Stimulated activated naive CD4-positive, alpha-beta T cell (primary cell): ENCODE measurements around the gene CELSR2.
"Not testable (repeated sequence)": the region's sequence is repeated elsewhere in the genome, so short reads cannot be mapped to it uniquely, and the experiment has no call there.

Experiments
- DNase-seq, 6 experiments: peaks; one replicate each; lab custom pipeline; 2025; lab: John Stamatoyannopoulos, UW

Gene CELSR2

DNA sequence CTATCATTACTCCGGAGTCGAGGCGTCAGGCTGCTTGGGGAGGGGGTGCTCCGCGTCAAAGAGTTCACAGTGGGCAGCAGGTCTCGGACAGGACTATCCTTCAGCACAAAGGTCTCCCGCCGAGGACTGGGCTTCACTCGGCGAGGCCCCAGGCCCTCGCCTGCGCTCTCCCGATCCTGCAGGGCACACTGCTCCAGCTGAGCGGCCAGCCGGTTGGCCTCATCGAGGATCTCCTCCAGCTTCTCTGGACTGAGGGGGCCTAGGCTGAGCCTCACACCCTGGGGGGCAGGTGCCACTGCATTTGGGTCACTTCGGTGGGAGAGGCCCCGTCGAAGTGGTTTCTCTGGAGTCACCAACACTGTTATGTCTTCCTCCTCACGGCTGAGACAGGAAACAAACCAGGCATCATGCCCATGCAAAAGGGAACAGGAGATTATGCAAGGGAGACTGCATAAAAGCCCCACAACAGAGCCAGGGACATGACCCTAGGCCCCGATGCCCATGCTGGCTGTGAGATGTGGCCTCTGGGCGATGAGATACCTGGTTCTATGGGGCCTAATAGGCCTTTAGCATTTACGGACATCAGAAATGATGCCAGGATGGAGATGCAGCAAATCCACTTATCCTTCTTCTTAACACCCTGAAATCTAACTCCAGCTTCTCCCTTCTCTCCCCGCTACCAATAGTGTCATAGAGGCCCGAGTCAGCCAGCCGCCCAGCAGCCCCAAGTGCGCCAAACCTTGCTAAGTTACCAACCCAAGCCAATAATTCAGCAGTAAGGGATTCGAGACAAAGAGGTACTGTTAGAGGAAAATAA, 32.5 kb downstream of the CELSR2 start:
- DNase-seq, result no peak

DNA sequence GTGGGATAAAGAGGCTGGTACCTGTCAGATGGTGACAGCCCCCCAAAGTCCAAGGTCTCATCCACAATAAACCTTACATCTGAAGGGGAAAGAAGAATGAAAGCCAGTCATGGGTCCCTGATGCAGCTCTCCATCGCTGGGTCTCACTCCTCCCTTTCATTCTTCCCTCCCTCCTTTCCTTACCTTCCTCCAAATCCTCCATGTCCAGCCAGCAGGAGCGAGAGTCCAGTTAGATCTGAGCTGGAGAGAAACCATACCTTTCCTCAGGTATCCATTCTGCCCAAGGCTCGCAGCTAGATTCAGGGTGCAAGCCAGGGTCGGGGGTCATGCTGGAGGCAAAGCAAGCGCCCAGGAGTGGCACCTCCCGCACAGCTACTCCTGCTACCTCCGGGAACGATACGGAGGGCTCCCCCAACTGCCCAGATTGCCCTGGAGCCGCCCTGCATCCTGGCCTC, 33.2 kb downstream of the CELSR2 start:
- no peak for DNase-seq

DNA sequence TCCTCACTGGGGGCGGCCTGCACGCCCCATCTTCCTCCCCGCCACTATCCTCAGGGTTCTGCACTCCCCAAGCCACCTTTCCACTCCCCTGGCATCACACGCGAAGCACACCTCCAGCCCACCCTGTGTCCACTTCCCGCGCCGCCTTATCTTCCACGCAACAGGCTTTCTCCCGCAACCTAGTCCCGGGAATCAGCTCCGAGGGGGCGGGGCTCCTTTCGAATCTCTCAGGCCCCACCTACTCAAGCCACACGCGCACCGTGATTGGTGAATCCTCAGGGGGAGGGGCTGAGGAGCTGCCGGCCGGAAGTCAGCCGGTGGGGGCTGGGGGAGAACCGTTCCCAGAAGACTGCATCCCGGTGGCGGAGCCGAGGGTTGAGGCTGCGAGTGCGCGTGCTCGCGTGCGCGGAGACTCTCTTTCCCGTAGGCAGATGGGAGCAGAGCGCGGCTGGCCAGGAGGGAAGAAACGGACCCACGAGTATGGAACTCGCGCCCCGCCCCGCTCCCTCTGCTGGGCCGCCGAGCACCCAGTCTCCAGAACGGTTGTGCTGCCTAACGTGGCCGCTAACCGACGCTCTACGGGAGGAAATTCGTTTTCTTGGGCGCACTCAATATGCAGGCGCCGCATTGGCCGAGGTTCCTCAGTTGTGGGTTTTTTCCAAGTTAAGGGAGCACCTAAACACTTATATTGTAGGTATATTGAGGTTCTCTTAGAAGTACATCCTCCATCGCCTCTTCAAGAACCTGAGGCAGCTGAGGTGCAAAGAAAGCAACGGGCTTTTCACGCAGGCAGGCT, 33.8 kb downstream of the CELSR2 start, which contains the start of gene PSRC1:
TSS of gene PSRC1 (minus strand) at position 194 of the 796 bp plus-strand sequence.
- DNase-seq, result peak; percentile 80 to 90 (median 84)

DNA sequence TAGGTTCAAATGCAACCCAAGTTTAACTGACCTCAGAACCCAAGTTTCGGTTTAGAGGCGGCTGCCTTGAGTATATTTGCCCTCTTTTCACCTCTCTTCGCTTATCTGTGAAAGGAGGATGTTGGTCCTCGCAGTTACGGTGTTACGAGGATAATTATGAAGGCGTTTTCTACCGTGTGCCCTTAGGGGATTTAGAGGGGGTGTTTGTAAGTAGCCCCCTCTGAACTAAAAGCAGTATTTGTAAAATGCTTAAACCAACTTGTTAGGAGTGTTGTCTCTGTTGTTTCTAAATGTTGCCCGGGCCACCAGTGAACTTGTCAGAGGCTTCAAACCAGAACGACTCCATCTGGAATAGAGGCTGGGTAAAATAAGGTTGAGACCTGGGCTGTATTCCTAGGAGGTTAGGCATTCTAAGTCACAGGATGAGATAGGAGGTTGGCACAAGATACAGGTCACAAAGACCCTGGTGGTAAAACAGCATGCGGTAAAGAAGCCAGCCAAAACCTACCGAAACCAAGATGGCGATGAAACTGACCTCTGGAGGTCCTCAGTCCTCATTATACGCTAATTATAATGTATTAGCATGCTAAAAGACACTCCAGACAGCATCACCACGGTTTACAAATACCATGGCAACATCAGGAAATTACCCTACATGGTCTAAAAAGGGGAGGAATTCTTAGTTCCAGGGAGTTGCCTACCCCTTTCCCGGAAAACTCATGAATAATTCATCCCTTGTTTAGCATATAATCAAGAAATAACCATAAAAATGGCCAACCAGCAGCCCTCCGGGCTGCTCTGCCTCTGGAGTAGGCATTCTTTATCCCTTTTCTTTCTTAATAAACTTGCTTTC, 34.6 kb downstream of the CELSR2 start:
- no peak for DNase-seq

DNA sequence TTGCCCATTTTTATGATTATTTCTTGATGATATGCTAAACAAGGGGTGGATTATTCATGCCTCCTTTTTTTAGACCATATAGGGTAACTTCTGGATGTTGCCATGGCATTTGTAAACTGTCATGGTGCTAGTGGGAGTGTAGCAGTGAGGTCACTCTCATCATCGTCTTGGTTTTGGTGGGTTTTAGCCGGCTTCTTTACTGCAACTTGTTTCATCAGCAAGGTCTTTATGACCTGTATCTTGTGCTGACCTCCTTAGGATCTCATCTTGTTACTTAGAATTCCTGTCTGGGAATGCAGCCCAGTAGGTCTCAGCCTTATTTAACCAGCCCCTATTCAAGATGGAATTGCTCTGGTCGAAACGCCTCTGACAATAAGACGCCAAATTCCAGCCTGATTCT, 37.4 kb downstream of the CELSR2 start:
- not testable (repeated sequence) for DNase-seq

DNA sequence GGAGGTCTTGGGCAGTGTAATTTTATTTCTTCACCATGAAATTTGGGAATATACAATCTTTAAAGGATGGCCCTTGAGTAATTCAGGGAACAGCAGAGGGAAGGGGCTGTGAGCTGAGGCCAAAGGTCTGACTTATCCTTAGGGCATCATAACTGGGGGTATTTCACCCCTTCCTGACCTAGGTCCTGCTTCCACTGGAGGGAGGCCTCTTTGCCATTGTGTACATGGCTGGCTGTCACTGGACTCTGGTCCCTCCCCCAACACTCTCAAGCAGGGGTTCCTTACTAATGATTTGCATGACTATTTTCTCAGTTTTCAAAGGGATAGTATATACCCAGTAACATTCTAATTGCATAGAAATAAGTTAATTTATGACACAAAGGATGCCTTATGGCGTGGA, 40.8 kb downstream of the CELSR2 start:
- DNase-seq, result no peak

DNA sequence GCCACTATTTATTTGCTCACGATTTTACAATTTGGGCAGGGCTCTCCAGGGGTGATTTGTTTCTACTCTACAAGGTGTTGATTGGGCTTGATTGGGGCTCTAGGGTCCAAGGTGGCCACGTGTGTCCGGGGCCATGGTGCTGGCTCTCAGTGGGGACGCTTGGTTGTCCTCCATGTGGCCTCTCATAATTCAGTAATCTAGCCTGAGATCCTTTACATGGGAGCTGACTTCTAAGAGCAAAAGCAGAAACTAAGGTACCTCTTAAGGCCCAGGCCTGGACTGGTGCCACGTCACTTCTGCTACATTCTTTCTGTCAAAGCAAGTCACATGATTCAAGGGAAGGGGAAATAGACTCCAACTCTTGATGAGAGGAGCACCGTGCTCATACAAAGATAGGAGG, 41.7 kb downstream of the CELSR2 start:
- DNase-seq, result no peak

DNA sequence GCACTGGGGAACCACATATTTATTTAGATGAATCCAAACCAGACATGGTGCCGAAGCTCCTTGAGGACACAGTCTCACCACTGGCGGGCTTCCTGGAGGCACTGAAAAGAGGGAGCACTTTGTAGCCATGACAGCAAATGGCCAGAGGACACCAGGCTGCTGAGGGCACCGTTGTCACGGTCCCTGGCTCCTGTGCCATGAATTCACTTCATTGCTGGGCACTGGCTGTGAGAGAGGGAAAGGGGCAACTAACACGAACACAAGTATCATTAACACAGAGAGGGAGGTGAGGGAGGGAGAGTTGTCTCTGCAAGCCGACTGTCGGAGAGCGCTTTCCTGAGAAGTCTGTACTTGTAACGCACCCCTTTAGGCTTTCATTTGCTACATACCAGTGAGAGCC, 43.0 kb downstream of the CELSR2 start:
- DNase-seq, result no peak

DNA sequence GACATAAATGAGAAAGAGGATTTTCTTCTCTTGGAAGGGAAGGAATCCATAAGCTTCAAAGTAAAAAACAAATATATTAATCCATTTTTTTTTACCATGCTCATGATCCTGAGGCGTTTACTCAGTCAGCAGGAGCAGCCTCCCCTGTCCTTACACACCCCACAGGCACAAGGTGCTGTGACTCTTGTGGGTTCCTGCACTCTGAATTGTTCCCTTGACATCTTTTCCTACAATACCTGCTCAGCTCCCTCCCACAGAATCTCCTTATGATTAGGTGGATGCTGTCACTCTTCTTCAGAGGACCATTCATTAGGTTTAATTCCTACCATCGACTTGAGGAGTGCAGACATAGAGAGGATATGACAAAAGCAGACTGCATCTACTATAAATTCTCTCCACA, 43.7 kb downstream of the CELSR2 start:
- DNase-seq, result no peak

DNA sequence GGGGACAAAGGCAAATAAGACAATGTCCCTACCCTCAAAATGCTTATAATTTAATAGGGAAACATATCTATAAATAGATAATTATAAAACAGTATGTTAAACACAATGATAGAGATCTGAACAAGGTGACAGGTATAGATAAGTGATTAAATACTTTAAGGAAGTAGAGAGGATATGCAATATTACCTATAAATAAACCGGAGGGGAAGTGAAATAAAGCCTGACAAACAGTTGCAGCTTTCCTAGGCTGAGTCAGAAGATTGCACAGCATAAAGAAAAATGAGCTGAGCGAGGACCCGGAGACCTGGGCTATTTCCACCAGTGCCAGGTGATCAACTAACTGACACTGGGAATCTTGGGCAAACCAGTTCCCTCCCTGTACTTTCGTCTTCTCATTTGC, 45.1 kb downstream of the CELSR2 start:
- DNase-seq, result no peak

DNA sequence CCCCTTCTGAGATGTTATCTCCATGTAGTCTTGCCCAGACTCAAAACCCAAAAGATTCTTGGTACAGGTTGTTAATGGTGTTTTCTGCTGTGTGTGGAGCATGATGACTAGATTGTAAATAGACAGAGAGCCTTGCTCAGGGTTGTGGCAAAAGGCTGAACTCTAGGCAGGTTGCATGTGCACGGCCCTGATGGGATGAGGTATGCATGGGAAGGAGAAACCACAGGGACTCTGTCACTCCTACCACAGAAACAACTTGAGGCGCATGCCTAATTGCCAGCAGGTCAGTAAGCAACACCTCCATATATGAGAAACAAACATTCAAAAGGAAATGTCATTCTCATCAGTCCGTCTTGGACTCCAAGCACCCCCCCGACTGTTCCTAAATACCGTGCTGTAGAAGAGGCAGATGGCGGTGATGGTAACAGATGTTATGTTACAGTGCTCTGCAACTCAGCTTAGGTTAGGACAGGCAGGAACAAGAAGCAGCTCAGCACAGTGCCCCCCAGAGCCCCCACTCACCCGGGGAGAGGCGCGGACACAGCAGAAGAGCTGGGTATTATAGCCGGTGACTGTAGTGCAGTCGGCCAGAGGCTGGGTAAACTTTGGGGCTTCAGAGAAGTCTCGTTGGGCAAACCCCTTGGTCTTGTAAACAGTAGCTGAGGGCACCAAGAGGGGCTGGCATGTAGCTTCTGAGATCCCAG, 46.5 kb downstream of the CELSR2 start:
- DNase-seq, result no peak

DNA sequence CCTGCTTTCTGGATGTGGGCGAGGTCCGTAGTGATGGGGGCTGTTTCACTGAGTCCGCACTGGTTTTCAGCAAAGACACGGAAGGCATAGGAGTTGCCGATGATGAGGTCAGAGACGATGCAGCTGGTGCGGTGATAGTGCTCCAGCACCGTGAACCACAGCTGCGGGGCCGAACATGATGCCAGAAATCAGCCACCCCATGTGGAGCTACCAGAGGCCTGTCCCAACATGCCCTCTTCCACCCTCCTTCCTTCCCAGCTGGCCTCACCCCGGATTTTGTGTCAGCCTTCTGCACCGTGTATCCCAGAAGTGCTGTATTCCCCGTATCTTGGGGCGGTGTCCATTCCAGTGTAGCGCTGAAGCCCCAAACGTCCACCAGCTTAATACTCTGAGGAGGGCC, 47.4 kb downstream of the CELSR2 start:
- DNase-seq, result no peak

DNA sequence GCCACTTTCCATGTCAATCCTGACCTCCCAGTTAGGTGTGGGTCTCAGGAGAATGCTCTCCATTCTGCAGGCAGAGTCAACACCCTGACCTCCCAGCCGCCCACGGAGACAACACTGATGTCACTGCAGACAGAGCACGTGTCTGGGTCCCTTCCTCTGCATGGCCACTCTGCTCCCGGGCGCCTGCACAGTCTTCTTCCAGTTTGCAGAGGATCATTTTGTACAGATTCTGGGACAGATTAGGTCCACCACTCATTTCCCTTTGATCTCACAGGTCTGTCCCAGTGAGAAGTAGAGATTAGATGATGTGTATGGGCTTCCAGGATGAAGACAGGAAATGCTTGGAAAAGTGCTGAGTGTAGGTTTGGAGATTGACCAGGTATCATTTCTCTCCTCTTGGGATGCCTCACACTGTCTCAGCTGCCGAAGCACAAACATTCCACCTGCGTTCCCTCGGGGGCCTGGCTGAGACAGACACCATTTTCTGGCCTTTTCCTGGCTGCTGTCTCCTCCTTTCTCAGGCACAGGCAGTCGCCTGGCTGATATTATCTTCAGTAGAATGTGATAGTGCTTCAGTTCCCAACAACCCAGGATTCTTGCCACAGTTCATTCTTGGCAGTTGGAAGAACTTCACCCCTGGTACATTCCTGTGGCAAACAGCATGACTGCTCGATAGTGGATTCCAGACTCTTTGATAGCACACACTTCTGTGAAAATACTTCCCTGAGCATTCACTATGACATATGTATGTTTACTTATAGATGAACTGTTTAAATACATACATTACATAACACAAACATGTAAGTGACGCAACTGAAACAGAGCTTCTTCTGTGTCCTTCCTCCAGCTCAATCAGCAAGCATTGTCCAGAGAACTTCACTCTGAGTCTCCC, 49.6 kb downstream of the CELSR2 start:
- DNase-seq, result no peak

DNA sequence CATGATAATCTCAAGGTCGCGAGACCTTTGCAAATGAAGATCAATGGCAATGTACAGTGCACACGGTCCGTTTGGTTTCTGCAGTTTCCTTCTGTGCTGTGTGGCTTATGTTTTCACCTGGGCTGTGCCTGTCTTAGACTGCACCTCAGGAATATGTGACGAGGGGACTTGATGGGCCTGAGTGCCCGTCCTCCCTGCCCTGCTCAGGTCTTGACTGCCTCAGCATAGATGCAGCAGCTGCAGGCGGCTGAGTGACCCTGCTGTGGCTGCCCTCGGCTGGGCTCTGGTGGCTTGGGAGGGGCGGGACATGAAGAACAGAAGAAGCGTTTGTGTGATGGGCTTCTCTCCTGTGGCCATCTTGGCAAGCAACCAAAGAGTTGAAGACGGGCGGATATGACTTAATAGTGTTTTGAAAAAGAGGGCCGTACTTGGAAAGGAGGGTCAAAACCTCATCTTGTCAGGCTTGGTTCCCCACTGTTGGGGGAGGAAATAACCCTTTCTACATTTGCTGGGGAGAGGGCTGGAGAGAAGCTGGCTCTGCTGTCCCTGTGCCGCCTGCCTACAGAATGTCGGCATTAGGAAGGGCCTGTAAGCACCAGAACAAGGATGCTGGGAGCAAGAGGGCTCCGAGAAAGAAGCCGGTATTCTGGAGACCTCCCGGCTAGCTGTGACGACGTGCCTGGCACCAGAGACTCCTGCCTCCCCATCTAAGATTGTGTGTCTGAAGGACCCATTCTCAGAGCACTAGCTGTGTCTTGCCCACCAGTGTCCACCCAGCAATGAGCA, 50.4 kb downstream of the CELSR2 start:
- no peak for DNase-seq

DNA sequence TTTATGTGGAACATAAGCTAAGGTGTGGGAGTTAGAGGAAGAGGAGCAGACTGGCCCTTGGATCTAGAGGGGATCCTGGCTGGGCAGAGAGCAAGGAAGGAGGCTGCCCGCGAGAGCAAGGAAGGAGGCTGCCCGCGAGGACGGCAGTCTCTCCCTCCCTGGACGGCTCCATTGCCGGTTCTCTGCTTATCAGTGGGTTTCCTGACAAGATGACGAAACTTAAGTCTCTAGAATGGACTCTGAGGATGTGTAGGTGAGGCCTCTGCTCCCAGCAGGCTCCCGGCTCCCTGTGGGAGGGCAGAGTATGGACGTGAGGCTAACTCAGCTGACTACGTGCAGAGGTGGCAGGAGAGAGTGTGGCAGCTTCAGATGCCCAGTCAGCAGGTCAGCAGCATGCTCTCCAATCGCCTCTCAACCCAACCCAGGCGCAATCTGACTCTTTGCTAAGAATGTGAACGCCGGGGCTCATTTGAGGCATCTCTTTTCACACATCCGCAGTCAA, 51.4 kb downstream of the CELSR2 start:
- DNase-seq, result no peak

DNA sequence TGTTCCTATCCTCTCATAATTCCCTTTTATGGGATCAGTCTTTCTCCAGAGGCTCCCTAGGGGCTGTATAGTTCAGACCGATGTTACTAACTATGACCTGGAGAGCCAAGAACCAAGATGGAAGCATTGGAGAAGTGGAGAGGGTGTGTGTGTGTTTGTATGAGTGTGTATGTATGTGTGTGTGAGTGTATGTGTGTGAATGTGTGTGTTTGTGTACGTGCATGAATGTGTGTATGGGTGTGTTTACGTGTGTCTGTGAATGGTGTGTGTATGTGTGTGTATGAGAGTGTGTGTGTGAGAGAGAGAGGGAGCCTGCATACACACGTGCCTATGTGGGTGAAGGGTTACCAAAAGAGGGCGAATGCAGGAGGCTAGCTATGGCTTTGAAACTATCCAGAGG, 52.5 kb downstream of the CELSR2 start:
- no peak for DNase-seq

DNA sequence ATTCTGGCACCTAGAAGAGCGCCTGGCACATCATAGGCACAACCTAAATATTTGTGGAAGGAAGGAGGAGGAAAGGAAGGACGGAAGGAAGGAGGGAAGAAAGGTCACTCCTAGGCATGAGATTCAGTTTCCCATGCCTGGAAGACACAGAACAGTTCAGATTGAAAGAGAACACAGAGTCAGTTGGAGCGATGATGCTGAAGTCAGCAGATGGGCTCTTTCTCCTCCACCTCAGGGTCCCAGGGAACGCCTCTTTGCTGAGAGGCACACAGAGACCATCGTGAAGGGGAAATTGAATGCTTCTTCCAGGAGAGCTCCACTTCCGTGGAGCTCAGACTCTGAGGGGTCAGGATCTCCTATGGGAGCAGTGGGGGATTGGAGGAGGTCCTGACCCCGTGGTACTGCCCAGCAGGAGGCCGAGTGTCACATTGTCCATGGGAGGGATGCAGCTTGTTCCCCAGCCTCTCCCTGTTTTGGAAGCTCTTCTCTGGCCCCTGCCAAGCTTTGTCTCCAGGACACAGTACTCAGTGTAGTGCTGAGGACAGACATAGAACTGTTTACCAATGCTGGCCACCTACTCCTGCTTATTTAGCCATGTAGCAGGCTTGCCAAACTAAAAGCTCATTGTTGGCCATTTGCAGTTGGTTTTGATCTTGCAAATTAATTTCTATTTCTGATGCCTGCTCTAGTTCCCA, 55.0 kb downstream of the CELSR2 start:
- no peak for DNase-seq

DNA sequence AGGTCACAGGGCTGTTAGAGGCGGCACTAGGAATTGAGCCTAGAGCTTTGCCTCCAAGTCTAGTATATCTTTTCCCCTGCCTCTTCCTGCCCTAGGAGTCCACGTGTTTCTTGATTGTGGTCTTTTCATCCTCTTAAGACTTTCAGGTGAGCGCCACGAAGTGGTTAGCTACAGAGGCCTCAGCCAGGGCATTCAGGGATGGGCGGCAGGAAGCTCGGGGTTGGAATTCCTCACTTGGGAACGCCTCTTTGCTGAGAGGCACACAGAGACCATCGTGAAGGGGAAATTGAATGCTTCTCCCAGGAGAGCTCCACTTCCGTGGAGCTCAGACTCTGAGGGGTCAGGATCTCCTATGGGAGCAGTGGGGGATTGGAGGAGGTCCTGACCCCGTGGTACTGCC, 56.7 kb downstream of the CELSR2 start:
- not testable (repeated sequence) for DNase-seq

DNA sequence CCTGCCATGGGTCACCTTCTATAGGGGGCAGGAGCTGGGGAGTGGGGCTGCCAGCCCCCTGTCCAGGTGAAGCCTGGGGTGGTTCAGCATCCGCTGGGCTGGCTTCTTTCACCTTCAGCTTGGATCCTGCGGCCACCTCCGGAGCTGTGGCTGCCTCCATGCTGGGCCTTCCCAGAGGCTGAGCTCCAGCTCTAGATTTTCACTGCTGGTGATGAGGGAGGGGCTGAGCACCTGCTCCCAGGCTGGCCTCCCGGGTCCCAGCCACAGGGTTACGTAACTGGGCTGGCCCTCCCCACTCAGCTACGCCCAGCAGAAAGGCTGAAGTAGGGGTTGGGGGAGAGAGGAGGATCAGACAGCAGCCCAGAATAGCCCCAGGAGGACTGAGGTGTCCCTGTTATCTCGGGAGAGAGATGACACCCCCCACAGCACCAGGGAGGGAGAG, 57.5 kb downstream of the CELSR2 start, which contains the start of gene MYBPHL:
TSS of gene MYBPHL (minus strand) at position 180 of the 442 bp plus-strand sequence. CDS start at position 160, 20 bp downstream.
- DNase-seq, result no peak
